Gastroesophageal sphincter (tissue), 3 donors: ENCODE data around the gene CDK8.

Source experiments
- EP300 ChIP-seq: sonication (generic); formaldehyde crosslinking; IDR thresholded peaks from one replicate; pipeline ENCODE4 v1.6.1; 2017; ENCODE audit warnings: antibody characterized with exemption, mild to moderate bottlenecking
- POLR2A ChIP-seq, 2 donors: fragments of 450-650 bp; IDR thresholded peaks; one replicate each; pipeline ENCODE4 v1.6.1; 2017; ENCODE audit warnings: antibody characterized with exemption in 2 of 2, mild to moderate bottlenecking in 2 of 2, moderate library complexity in 1 of 2
- POLR2AphosphoS5 ChIP-seq: sonication (generic); formaldehyde crosslinking; IDR thresholded peaks from one replicate; pipeline ENCODE4 v1.6.1; 2017; ENCODE audit warnings: antibody characterized with exemption
- TF ChIP-seq, protein P1 (sequence below), 4 experiments: fragments of 200-600 bp in 2 of 4; fragments of 450-650 bp in 2 of 4; sonication (generic) in 1 of 4; IDR thresholded peaks; one replicate each; pipeline ENCODE4 v1.5.1; 2017 to 2019; ENCODE audit warnings: antibody characterized with exemption in 4 of 4, mild to moderate bottlenecking in 2 of 4, moderate library complexity in 2 of 4

DNA sequence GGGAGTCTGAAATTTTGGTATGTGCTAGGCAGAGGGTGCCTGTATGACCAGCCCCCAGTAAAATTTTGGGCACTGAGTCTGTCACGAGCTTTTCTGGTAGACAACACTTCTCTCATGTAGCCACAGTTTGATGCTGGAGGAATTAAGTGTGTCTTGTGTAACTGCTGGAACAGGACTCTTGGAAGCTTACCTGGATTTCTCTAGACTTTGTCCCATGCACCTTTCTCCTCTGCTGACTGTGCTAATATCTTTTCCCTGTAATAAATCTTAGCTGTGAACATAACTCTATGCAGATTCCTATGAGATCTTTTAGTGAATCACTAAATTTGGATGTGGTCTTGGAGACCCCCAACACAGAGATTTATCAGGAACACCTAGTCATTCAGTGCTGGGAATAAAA is 45.6 kb upstream of the CDK8 start:
- TF ChIP-seq EP300 (no peak), POLR2A (IDR thresholded peaks at IDR 0.05) (no peak), POLR2AphosphoS5 (no peak)
- TF ChIP-seq, protein P1, sequence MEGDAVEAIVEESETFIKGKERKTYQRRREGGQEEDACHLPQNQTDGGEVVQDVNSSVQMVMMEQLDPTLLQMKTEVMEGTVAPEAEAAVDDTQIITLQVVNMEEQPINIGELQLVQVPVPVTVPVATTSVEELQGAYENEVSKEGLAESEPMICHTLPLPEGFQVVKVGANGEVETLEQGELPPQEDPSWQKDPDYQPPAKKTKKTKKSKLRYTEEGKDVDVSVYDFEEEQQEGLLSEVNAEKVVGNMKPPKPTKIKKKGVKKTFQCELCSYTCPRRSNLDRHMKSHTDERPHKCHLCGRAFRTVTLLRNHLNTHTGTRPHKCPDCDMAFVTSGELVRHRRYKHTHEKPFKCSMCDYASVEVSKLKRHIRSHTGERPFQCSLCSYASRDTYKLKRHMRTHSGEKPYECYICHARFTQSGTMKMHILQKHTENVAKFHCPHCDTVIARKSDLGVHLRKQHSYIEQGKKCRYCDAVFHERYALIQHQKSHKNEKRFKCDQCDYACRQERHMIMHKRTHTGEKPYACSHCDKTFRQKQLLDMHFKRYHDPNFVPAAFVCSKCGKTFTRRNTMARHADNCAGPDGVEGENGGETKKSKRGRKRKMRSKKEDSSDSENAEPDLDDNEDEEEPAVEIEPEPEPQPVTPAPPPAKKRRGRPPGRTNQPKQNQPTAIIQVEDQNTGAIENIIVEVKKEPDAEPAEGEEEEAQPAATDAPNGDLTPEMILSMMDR (IDR thresholded peaks at IDR 0.05) = no peak
